K562 (cell line): ENCODE measurements around the gene TMIGD1. TPM values are rescaled to one million over a fixed set of nuclear protein-coding genes. Genes with fewer than 3 reads are reported as not detected.

ENCODE experiments used
- ATAC-seq: fragments of 200-7000 bp; cut with Tn5 transposase; 3 replicates; pipeline ENCODE4 v1.9.1; 2020; ENCODE audit warnings: moderate library complexity
- BruUV-seq: library from RNA; stranded (reverse); fragments of 400-500 nt; replicated peaks from 2 replicates; lab custom pipeline; 2021; lab: Mats Ljungman, UMichigan
- CTCF ChIA-PET: fragments of 300-600 bp; formaldehyde crosslinking; extraction: SDS; loops from one replicate; lab custom pipeline; 2021; ENCODE audit warnings: low intra/inter-chr PET ratio; lab: Yijun Ruan, JAX
- POLR2A ChIA-PET: fragments of 300-600, 350-650 bp; sonication (Branson Sonifier 250); formaldehyde crosslinking; extraction: SDS; loops from one replicate; lab custom pipeline; 2021; ENCODE audit warnings: antibody characterized with exemption, inconsistent platforms; lab: Yijun Ruan, JAX
- DNase-seq, 4 experiments: peaks; one replicate each; pipeline versions ENCODE4 v3.0.0 to v3.0.0-alpha.2; 2011 to 2018; ENCODE audit warnings: low spot score in 3 of 4, mixed read lengths in 3 of 4; ENCODE audit errors: extremely low read depth in 1 of 4
- FAIRE-seq: peaks from 2 replicates; lab custom pipeline; 2011; peaks lifted over from hg19 to GRCh38; lab: Jason Lieb, UNC
- H2AFZ ChIP-seq: 2 replicates; pipeline ENCODE4 v1.6.0; 2011; ENCODE audit warnings: low read depth, low read length, control low read depth, inconsistent platforms
- H3K27ac ChIP-seq: fragments of 200-600 bp; 3 replicates; pipeline ENCODE4 v1.8.0; 2011; ENCODE audit warnings: low read depth, mild to moderate bottlenecking, control low read depth, inconsistent platforms, low read length, moderate library complexity, mixed read lengths; ENCODE audit errors: extremely low read depth
- H3K27me3 ChIP-seq, 2 experiments: fragments of 300-600 bp in 1 of 2; 2 replicates in 1 of 2; 3 replicates in 1 of 2; pipeline versions ENCODE4 v1.6.0 to v1.8.0; 2011; ENCODE audit warnings: inconsistent platforms in 2 of 2, low read length in 2 of 2, mild to moderate bottlenecking in 1 of 2, mixed read lengths in 1 of 2, moderate library complexity in 1 of 2; ENCODE audit not compliant: control insufficient read depth in 2 of 2, insufficient read depth in 2 of 2
- H3K36me3 ChIP-seq: fragments of 300-600 bp; 3 replicates; pipeline ENCODE4 v1.8.0; 2011; ENCODE audit warnings: mild to moderate bottlenecking, low read length, inconsistent platforms; ENCODE audit not compliant: control insufficient read depth, insufficient read depth
- H3K4me1 ChIP-seq, 2 experiments: fragments of 200-600 bp in 1 of 2; replicated peaks in 1 of 2; 2 replicates in 1 of 2; 3 replicates in 1 of 2; pipeline versions ENCODE4 v1.5.1 to v1.8.0; 2011; ENCODE audit warnings: inconsistent platforms in 2 of 2, low read length in 2 of 2, mild to moderate bottlenecking in 1 of 2, mixed read lengths in 1 of 2, moderate library complexity in 1 of 2; ENCODE audit not compliant: control insufficient read depth in 2 of 2, insufficient read depth in 2 of 2
- H3K4me2 ChIP-seq: 2 replicates; pipeline ENCODE4 v1.6.1; 2011; ENCODE audit warnings: low read length, control low read depth, inconsistent platforms, mixed read lengths; ENCODE audit not compliant: insufficient read depth
- H3K4me3 ChIP-seq: fragments of 200-600 bp; sonication (generic), shearing (Covaris generic); 2 replicates; pipeline ENCODE4 v1.5.1; 2016; ENCODE audit warnings: control low read depth, inconsistent platforms
- H3K79me2 ChIP-seq: fragments of 200-600 bp; 3 replicates; pipeline ENCODE4 v1.8.0; 2011; ENCODE audit warnings: low read length, inconsistent platforms; ENCODE audit not compliant: control insufficient read depth, insufficient read depth
- H3K9ac ChIP-seq, 2 experiments: 2 replicates each; pipeline versions ENCODE4 v1.6.0 to v1.6.1; 2011; ENCODE audit warnings: low read depth in 2 of 2, low read length in 2 of 2, control low read depth in 1 of 2, inconsistent platforms in 1 of 2, mild to moderate bottlenecking in 1 of 2, mixed read lengths in 1 of 2; ENCODE audit not compliant: insufficient read depth in 1 of 2
- H3K9me1 ChIP-seq: one replicate; pipeline ENCODE4 v1.6.0; 2011; ENCODE audit warnings: inconsistent platforms, mild to moderate bottlenecking, low read length, moderate library complexity; ENCODE audit not compliant: control insufficient read depth, insufficient read depth
- H3K9me3 ChIP-seq: replicated peaks from 2 replicates; pipeline ENCODE4 v1.5.1; 2011; ENCODE audit warnings: low read depth, low read length, inconsistent platforms; ENCODE audit not compliant: control insufficient read depth, insufficient read depth
- H4K20me1 ChIP-seq: replicated peaks from 2 replicates; pipeline ENCODE4 v1.6.1; 2011; ENCODE audit warnings: low read length, inconsistent platforms, mixed read lengths; ENCODE audit not compliant: control insufficient read depth, insufficient read depth
- BCLAF1 ChIP-seq, 2 experiments: fragments of 450-650 bp in 1 of 2; IDR thresholded peaks; 2 replicates each; pipeline ENCODE4 v1.6.1; 2011 to 2017; ENCODE audit warnings: low read depth in 2 of 2, antibody characterized with exemption in 1 of 2, borderline replicate concordance in 1 of 2, low read length in 1 of 2, mild to moderate bottlenecking in 1 of 2, mixed read lengths in 1 of 2; ENCODE audit not compliant: control insufficient read depth in 1 of 2
- CREB3 ChIP-seq: fragments of 450-650 bp; conservative IDR thresholded peaks from 2 replicates; pipeline ENCODE4 v1.6.1; 2016; ENCODE audit warnings: missing genetic modification characterization, low read depth, mild to moderate bottlenecking, missing compliant biosample characterization, moderate library complexity
- KLF1 ChIP-seq: fragments of 450-650 bp; IDR thresholded peaks from 2 replicates; pipeline ENCODE4 v1.6.1; 2016; ENCODE audit warnings: missing genetic modification characterization, missing compliant biosample characterization
- SMC3 ChIP-seq: conservative IDR thresholded peaks from 2 replicates; pipeline ENCODE4 v1.6.1; 2011; ENCODE audit warnings: low read depth, low read length, improper control_type of control experiment; ENCODE audit not compliant: insufficient read depth
- ZNF408 ChIP-seq: fragments of 250-450 bp; sonication (Bioruptor Pico); IDR thresholded peaks from 2 replicates; pipeline ENCODE4 v1.4.0; 2020; ENCODE audit warnings: low read depth, mild to moderate bottlenecking, moderate library complexity
- WGBS: fragments of 100-300 bp; shearing (Covaris generic); methylation state at CpG from one replicate; pipeline ENCODE4 v1.1.6; 2016; ENCODE audit warnings: low coverage, mixed read lengths; ENCODE audit not compliant: insufficient coverage; ENCODE audit errors: missing lambda C conversion rate; 5-methylcytosine and 5-hydroxymethylcytosine counted together
- in situ Hi-C: fragments of 300-500 bp; cut with MboI; formaldehyde crosslinking; loops from 4 replicates; pipeline ENCODE4 v1.15.0; 2018; ENCODE audit warnings: inconsistent platforms, mixed read lengths
- intact Hi-C: fragments of 100-400 bp; cut with micrococcal nuclease; formaldehyde crosslinking; loops from 2 replicates; pipeline ENCODE4 v1.14.2; 2022
- polyA plus RNA-seq, 8 experiments: library from polyadenylated mRNA; depleted of rRNA in 4 of 8; stranded (reverse) in 5 of 8; unstranded in 3 of 8; fragments of >200 nt; fragmentation: Nextera tagmentation in 2 of 8; fragmentation: Illumina TruSeq in 1 of 8; extraction: Ambion mirVana in 2 of 8; extraction: Trizol in 1 of 8; gene quantifications; 2 replicates each; pipeline versions ENCODE4 v1.2.1 to v1.2.3, GENCODE V29; 2011 to 2014; ENCODE audit warnings: inconsistent platforms in 1 of 8, missing spikeins in 1 of 8
- total RNA-seq, 7 experiments: library from RNA; depleted of rRNA in 6 of 7; stranded (reverse); fragments of >200 nt in 6 of 7; fragmentation: Illumina TruSeq in 2 of 7; extraction: Trizol in 2 of 7; gene quantifications; 2 replicates each; pipeline versions ENCODE4 v1.2.1 to v1.2.3, GENCODE V29; 2011 to 2021; ENCODE audit warnings: low replicate concordance in 1 of 7

The TMIGD1 gene
- total and polyA plus RNA-seq, 9 of the 15 experiments (the other 6 are each of a cell fraction or from before 2014, with no cell fraction given), result not detected

- no TSS peak for BruUV-seq
- Histone ChIP-seq H3K4me1 (peaks cover 0 to 5% of the 10 kb centered on the region in 2 experiments; a peak in 1 of 5 replicates), H3K9me1 (no peaks in the 10 kb centered on the region), H3K27me3 (no peaks in the 10 kb centered on the region), H3K9ac (no peak overlapping the region), H2AFZ (no peak overlapping the region), H4K20me1 (no peaks in the 10 kb centered on the region), H3K27ac (no peak overlapping the region), H3K9me3 (no peaks in the 10 kb centered on the region), H3K4me3 (no peak overlapping the region), H3K4me2 (no peak overlapping the region), H3K79me2 (no peaks in the 10 kb centered on the region), H3K36me3 (no peaks in the 10 kb centered on the region)
- in situ Hi-C loops (no loop called here), intact Hi-C loops (no loop called here)
- no peak for TF ChIP-seq BCLAF1 (IDR thresholded peaks at IDR 0.05; ENCODE audit: borderline replicate concordance in 1 of 2, control insufficient read depth in 1 of 2, low read depth in 2 of 2, low read length in 1 of 2)
- TF ChIP-seq CREB3 (tag), result no peak
- no peak for TF ChIP-seq SMC3
- no peak for TF ChIP-seq ZNF408 (CRISPR knock-in tag)
- no peak for TF ChIP-seq KLF1 (tag)
- ChIA-PET CTCF (no interaction called here), POLR2A (no interaction called here)
- 13% methylated on average over 1 of the region's 1 CpG for WGBS
- no peak for DNase-seq
- no peak for ATAC-seq
- no peak for FAIRE-seq
Observed at GRCh38 chr17:30314474-30314873, 19.4 kb downstream of the TMIGD1 start.
